ENCODE results near the gene SH3PXD2B. TPM values are rescaled to one million over a fixed set of nuclear protein-coding genes. Genes with fewer than 3 reads are reported as not detected.
A peak's percentile ranks its signal among the peaks of the same experiment; 100 is the strongest.

SH3PXD2B gene
- total RNA-seq, 4 donors from 2014 or later: 13.7 to 27.1 (median 21.1) TPM

GRCh38 chr5:172417983-172418630 lies 36.2 kb downstream of the SH3PXD2B start:
- no peak for TF ChIP-seq CTCF (IDR thresholded peaks at IDR 0.05)
- no peak for TF ChIP-seq POLR2A (IDR thresholded peaks at IDR 0.05)
- intact Hi-C loops (cut with DNase I): no loop called here
- H3K4me1 ChIP-seq: peaks cover 31 to 56% of the 10 kb centered on the region in 2 donors

GRCh38 chr5:172417130-172417841 lies 37.0 kb downstream of the SH3PXD2B start:
- intact Hi-C loops (cut with DNase I): no loop called here
- H3K4me1 ChIP-seq: peaks cover 33 to 59% of the 10 kb centered on the region in 2 donors
- H3K27ac ChIP-seq: peak overlapping the region; percentile 80 to 83 (median 83)
- no peak overlapping the region for H3K4me3 ChIP-seq (replicated peaks in 1 of 3)
- TF ChIP-seq POLR2A (IDR thresholded peaks at IDR 0.05): no peak
- no peak for TF ChIP-seq CTCF (IDR thresholded peaks at IDR 0.05)
- no peak for DNase-seq
- 81 to 85% methylated on average over 4 of the region's 4 CpGs for WGBS, 2 donors
- no peaks in the 10 kb centered on the region for H3K36me3 ChIP-seq
- H3K27me3 ChIP-seq: no peaks in the 10 kb centered on the region
- no peaks in the 10 kb centered on the region for H3K9me3 ChIP-seq

More at GRCh38 chr5:172417983-172418630, 36.2 kb downstream of the SH3PXD2B start:
- H3K4me3 ChIP-seq (replicated peaks in 1 of 3): no peak overlapping the region
- no peaks in the 10 kb centered on the region for H3K9me3 ChIP-seq
- H3K27ac ChIP-seq: peak overlapping the region; percentile 80 to 83 (median 83)
- WGBS, 2 donors: 38 to 72% methylated on average over 5 to 10 of the region's 10 CpGs
- no peaks in the 10 kb centered on the region for H3K27me3 ChIP-seq
- no peaks in the 10 kb centered on the region for H3K36me3 ChIP-seq
- peak; percentile 94 for DNase-seq

DNA sequence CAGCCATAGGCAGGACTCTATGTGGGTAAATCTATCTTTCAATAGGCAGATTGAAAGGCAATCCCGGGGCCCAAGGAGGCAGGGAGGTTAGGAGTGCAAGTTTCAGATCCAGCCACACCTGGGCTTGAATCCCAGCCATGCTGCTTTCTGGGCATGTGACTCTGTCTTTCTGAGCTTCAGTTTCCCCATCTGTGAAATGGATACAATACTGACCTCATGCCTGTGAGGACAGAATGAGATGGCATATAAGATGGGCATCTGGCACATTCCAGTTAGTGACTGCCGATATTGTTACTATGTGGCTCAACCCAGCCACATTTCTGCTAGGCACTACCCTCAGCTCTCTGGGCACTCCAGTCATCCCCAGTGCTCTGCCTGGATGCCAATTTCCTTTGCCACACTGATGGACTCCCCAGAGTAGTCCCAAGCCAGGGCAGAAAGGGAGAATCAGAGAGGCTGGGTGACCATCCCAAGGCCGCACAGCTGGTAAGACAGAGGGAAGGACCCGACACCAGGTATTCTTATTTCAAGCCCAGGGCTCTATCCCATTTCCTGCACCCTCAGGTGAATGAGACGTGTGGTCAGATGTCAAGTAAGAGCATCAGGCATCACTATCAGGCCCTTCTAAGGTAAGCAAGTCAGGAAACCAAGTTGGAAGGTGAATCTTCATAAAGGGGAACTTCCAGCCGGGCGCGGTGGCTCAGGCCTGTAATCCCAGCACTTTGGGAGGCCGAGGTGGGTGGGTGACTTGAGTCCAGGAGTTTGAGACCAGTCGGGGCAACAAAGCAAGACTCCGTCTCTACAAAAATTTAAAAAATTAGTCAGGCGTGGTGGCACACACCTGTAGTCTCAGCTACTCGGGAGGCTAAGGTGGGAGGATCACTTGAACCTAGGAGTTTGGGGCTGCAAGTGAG lies 38.7 kb downstream of the SH3PXD2B start:
- no peak for TF ChIP-seq CTCF (IDR thresholded peaks at IDR 0.05)
- no peak for TF ChIP-seq POLR2A (IDR thresholded peaks at IDR 0.05)
- no peak overlapping the region for H3K4me3 ChIP-seq (replicated peaks in 1 of 3)
- H3K9me3 ChIP-seq: no peaks in the 10 kb centered on the region
- H3K36me3 ChIP-seq: no peaks in the 10 kb centered on the region
- 96% methylated on average over 12 to 13 of the region's 13 CpGs for WGBS, 2 donors
- H3K27me3 ChIP-seq: no peaks in the 10 kb centered on the region
- H3K4me1 ChIP-seq: peaks cover 48 to 72% of the 10 kb centered on the region in 2 donors
- DNase-seq: no peak
- intact Hi-C loops (cut with DNase I): no loop called here
- H3K27ac ChIP-seq: peak overlapping the region; percentile 62 to 80 (median 62)

GRCh38 chr5:172414531-172415361 lies 39.6 kb downstream of the SH3PXD2B start:
- H3K27me3 ChIP-seq: no peaks in the 10 kb centered on the region
- H3K4me1 ChIP-seq: peaks cover 48 to 70% of the 10 kb centered on the region in 2 donors
- no peaks in the 10 kb centered on the region for H3K36me3 ChIP-seq
- no peaks in the 10 kb centered on the region for H3K9me3 ChIP-seq
- no peak overlapping the region for H3K4me3 ChIP-seq (replicated peaks in 1 of 3)
- intact Hi-C loops (cut with DNase I): no loop called here
- peak; percentile 94 for DNase-seq
- H3K27ac ChIP-seq: peak overlapping the region; percentile 62 to 80 (median 62)
- TF ChIP-seq CTCF (IDR thresholded peaks at IDR 0.05) (no peak), POLR2A (IDR thresholded peaks at IDR 0.05) (no peak)
- 44 to 51% methylated on average over 12 to 13 of the region's 13 CpGs for WGBS, 2 donors

Data from thyroid gland (tissue), 4 donors.